Epithelial cell of esophagus (primary cell): ENCODE data around the gene ERBIN.

Experiments
- DNase-seq: peaks from one replicate; pipeline ENCODE4 v3.0.0; 2010; ENCODE audit warnings: low read depth
- H3K4me3 ChIP-seq: 2 replicates; pipeline ENCODE4 v1.5.1; 2011; ENCODE audit warnings: mild to moderate bottlenecking, low read length, control low read depth
- TF ChIP-seq, protein P1 (sequence below): IDR thresholded peaks from 2 replicates; pipeline ENCODE4 v1.5.1; 2011; ENCODE audit warnings: low read depth, mild to moderate bottlenecking, low read length, control low read depth, inconsistent platforms; ENCODE audit not compliant: insufficient read depth; ENCODE audit errors: missing control alignments

ERBIN gene

DNA sequence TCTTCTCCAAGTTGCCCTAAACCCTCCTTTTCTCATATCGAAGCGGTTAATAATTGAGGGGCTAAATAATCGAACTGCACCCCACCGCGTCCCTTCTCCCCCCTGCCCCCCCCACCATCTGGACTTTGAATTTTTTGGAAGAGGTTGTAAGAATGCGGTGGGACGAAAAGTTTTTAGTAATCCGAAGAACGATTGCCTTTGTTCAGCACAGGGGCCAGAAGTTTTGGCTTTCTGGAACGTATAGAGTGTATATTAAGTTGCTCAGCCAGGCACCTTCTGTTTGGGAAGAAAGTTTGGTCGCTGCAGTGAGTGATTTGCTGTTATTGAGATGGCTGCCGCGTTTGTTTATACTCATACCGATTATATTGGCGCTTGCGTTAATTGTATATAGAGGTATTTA is 518 bp downstream of the ERBIN start:
- TF ChIP-seq, protein P1, sequence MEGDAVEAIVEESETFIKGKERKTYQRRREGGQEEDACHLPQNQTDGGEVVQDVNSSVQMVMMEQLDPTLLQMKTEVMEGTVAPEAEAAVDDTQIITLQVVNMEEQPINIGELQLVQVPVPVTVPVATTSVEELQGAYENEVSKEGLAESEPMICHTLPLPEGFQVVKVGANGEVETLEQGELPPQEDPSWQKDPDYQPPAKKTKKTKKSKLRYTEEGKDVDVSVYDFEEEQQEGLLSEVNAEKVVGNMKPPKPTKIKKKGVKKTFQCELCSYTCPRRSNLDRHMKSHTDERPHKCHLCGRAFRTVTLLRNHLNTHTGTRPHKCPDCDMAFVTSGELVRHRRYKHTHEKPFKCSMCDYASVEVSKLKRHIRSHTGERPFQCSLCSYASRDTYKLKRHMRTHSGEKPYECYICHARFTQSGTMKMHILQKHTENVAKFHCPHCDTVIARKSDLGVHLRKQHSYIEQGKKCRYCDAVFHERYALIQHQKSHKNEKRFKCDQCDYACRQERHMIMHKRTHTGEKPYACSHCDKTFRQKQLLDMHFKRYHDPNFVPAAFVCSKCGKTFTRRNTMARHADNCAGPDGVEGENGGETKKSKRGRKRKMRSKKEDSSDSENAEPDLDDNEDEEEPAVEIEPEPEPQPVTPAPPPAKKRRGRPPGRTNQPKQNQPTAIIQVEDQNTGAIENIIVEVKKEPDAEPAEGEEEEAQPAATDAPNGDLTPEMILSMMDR: no peak
- DNase-seq: peak; percentile 35
- peak overlapping the region; percentile 81 for H3K4me3 ChIP-seq

DNA sequence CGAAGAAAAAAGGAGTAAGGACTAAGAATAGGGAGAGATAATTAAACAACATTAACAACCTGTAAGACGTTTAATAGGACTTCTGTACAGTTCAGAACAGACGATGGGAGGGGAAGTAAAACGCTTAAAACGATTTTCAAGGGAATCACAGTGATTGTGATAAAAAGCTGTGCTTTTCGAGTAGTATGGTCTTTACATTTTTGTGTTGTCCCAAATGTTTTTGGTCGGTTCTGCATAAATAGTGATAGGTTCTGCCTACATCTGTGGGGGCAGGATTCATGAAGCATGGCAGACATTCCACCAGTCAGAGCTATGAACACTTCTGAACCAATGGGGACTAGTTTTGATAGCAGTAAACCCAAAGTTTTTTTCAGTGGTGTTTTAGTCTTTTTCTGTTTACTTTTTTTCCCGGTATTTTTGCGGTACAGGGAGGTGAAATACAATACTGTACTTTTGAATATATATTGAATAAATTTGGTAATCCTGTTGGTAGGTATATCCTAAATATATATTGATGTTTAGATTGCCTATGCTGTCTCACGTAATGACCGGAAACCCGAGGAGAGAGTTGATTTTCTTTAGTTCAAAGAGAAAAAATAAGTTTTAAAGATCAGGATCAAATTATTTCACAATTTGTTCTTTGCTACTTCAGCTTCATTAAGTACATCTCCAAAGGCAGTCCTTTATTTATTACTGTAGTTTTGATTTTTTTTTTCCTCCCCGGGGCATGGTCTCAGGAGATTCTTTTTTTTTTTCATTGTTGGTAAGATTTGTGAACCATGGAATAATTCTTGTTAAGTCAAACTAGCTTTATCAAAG is 1.3 kb downstream of the ERBIN start:
- TF ChIP-seq, protein P1: no peak
- DNase-seq: peak; percentile 63
- H3K4me3 ChIP-seq: peak overlapping the region; percentile 81

DNA sequence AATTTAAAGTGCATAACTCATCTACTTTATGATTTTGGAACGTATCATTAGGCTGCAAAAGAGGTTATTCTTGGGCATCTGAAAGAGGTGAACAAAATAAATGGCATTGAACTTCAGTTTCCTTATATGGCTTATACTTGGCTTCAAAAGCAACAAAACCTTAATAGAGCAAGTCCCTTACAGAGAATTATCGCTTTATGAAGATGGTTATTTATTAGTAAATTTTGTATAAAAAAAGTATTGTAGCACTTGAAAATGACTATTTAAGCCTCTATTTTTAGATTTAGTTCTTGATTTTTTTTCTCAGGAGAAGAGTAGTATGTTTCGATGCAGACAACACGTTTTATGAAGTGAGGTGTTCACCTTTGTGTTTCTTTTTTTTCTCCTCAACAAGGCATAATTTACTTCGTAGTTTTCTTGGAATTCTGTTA is 2.0 kb downstream of the ERBIN start:
- DNase-seq: peak; percentile 8
- TF ChIP-seq, protein P1: no peak

DNA sequence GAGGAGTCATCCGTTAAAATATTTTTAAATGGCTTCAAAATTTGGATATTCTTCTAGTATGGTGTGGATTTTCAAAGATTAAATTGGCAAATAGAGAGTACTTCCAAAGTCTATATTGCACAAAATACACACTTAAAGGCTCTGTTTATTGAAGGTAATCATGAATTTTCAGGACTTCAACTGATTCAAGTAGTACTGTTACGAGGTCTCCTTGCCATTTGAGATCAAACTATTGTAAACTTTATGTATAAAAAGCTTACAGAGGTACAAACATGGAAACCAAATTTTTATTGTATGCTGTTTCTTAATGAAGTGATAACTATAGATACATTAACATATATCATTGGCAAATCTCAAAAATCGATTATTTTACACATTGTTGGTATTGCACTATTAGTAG is 2.5 kb downstream of the ERBIN start:
- peak overlapping the region; percentile 81 for H3K4me3 ChIP-seq
- DNase-seq: no peak
- TF ChIP-seq, protein P1: no peak

More for the DNA sequence above, 2.0 kb downstream of the ERBIN start:
- peak overlapping the region; percentile 81 for H3K4me3 ChIP-seq

DNA sequence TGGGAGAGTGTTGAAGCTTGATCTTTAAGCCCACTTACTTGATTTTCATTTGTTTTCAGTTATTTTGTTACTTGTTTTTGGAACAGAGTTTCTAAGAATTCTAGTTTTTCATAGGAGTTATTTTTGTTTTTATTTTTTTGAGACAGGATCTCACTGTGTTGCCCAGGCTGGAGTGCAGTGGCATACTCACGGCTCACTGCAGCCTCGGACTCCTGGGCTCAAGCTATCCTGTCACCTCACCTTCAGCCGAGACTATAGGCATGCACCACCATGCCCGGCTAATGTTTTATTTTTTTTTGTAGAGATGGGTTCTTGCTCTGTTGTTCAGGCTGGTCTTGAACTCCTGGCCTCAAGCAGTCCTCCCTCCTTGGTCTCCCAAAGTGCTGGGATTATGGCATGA is 6.3 kb downstream of the ERBIN start:
- no peak for DNase-seq
- TF ChIP-seq, protein P1: no peak
- no peak overlapping the region for H3K4me3 ChIP-seq

DNA sequence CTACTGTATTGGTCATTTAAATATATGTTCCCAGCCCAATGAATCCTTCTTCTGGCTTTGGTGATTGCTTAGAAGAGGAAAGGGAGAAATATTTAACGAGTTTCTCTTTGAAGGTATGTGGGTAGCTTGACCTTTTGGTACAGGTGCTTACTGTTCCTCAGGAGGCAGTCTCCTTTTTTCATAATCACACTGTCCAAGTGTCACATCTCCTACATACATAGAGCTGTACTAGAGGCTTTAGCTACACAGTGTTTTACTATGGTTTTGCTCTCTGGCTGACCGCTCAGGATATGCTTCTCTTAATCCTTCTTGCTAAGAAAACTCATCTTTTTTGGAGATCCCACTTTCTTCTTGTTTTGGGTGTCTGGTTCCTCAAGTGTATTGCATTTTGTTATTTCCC is 6.9 kb downstream of the ERBIN start:
- TF ChIP-seq, protein P1: no peak
- no peak overlapping the region for H3K4me3 ChIP-seq
- DNase-seq: no peak

DNA sequence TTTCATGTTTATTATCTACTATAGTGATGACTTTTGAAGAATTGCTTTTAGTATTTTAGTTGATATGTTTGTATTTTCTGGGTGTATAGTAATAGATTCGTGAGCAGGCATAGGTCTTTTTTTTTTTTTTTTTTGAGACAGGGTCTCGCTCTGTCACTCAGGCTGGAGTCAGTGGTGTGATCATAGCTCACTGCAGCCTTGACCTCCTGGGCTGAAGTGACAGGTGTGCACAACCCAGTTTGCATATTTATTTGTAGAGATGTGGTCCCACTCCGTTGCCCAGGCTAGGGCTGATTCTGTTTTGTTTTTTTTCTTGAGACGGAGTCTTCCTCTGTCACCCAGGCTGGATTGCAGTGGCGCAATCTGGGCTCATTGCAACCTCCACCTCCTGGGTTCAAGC is 11.9 kb downstream of the ERBIN start:
- TF ChIP-seq, protein P1: no peak
- H3K4me3 ChIP-seq: no peak overlapping the region
- DNase-seq: no peak
